ENCODE measurements around the gene VPS33B. TPM values are rescaled to one million over a fixed set of nuclear protein-coding genes. Genes with fewer than 3 reads are reported as not detected.

Gene VPS33B
- polyA plus RNA-seq, 1 experiment = 12.3 TPM

GRCh38 chr15:90957031-90957790 is 65.2 kb downstream of the VPS33B start:
- TF ChIP-seq CTCF (IDR thresholded peaks at IDR 0.05; ENCODE audit: low read depth, low read length) = no peak
- no peak for DNase-seq (ENCODE audit: low read depth, low spot score)
- no peak overlapping the region for H3K27ac ChIP-seq (ENCODE audit: low read depth, low read length)
- peak overlapping the region; percentile 66 for H3K4me3 ChIP-seq (ENCODE audit: low read depth, low read length)
- ChIA-PET CTCF (interaction anchor here (0.6 to 8.7 kb wide), 45 partner anchors 8 to 1034 kb away, joined by 3 to 157 read pairs (median 6); partner anchors contain the start of genes HDDC3, PRC1, UNC45A and VPS33B), POLR2A (no interaction called here)
- peaks cover 3% of the 10 kb centered on the region; the same call in 1 of the 2 replicates for H3K9me3 ChIP-seq (ENCODE audit: control insufficient read depth, insufficient read depth, low read length)
- no peaks in the 10 kb centered on the region for H3K27me3 ChIP-seq (ENCODE audit: control insufficient read depth, insufficient read depth, low read length)

- Histone ChIP-seq H3K4me3 (ENCODE audit: low read depth, low read length) (peak overlapping the region; percentile 66), H3K9me3 (ENCODE audit: control insufficient read depth, insufficient read depth, low read length) (peaks cover 3% of the 10 kb centered on the region; the same call in 1 of the 2 replicates), H3K27me3 (ENCODE audit: control insufficient read depth, insufficient read depth, low read length) (no peaks in the 10 kb centered on the region), H3K27ac (ENCODE audit: low read depth, low read length) (no peak overlapping the region)
- POLR2A ChIA-PET = interaction anchor here (1.3 kb wide), 1 partner anchor 315 kb away, joined by 6 read pairs; no protein-coding TSS in a partner anchor
- peak; percentile 79 for TF ChIP-seq CTCF (IDR thresholded peaks at IDR 0.05; ENCODE audit: low read depth, low read length)
- CTCF ChIA-PET = interaction anchor here (0.6 to 8.7 kb wide), 54 partner anchors 8 to 1970 kb away, joined by 3 to 157 read pairs (median 6); partner anchors contain the start of genes HDDC3, PRC1, UNC45A and VPS33B
- peak; percentile 13 for DNase-seq (ENCODE audit: low read depth, low spot score)
Observed at GRCh38 chr15:90956274-90957030, 65.9 kb downstream of the VPS33B start.

- TF ChIP-seq CTCF (IDR thresholded peaks at IDR 0.05; ENCODE audit: low read depth, low read length) = no peak
- no peak for DNase-seq (ENCODE audit: low read depth, low spot score)
- Histone ChIP-seq H3K27ac (ENCODE audit: low read depth, low read length) (no peak overlapping the region), H3K4me3 (ENCODE audit: low read depth, low read length) (peak overlapping the region; percentile 84; the same call in 1 of the 2 replicates), H3K27me3 (ENCODE audit: control insufficient read depth, insufficient read depth, low read length) (no peaks in the 10 kb centered on the region), H3K9me3 (ENCODE audit: control insufficient read depth, insufficient read depth, low read length) (peaks cover 3% of the 10 kb centered on the region; the same call in 1 of the 2 replicates)
- ChIA-PET POLR2A (interaction anchor here (1.3 kb wide), 1 partner anchor 316 kb away, joined by 6 read pairs; no protein-coding TSS in a partner anchor), CTCF (interaction anchor here (0.6 to 8.7 kb wide), 34 partner anchors 9 to 1969 kb away, joined by 3 to 157 read pairs (median 10); partner anchors contain the start of genes HDDC3, PRC1 and UNC45A)
Observed at GRCh38 chr15:90955624-90956273, 66.6 kb downstream of the VPS33B start.

DNA sequence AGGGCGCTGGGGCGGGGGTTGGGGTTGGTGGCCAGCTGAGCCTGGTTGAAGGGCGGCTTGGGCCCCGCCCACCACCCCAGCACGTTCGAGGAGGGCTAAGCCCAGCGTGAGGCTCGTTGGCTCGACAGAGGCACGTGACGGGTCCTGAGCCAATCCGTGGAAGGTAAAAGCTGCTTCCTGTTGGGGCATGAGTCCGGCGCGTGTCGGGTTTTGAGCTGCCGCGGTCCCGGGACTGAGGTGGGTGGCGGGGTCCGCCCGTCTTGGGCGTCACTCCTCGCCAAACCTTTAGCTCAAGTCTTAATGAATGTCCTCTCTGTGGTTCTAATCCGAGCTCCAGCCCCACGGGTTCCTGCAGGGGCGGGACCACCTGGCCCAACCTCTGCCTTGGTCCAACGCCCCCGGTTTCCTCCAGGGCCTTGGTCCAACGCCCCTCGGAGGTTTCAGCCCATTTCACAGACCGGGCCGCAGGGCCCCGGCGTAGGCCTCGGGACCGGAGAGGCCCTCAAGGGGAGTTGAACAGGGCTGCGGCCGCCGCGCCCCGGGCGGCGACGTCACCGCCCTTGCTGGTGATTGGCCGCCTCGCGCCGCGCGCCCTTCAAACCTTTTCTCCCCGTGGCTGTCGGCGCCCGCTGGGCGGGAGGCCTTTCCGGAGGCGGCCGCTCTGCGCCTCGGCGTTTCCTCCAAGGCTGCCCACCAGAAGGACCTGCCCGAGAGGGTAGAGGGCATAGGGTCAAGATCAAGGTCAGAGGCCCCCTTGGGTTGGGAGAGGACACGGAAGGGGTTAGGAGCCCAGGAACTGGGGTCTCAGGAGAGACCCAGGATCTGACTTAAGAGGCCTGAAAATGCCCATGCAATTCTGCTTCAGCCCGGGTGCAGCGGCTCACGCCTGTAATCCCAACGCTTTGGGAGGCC is 67.4 kb downstream of the VPS33B start, which contains the start of gene RCCD1:
Gene RCCD1 (plus strand): TSS at position 173 of the 912 bp plus-strand sequence. CDS start 1,851 bp downstream, outside the sequence.
- no peaks in the 10 kb centered on the region for H3K27me3 ChIP-seq (ENCODE audit: control insufficient read depth, insufficient read depth, low read length)
- H3K4me3 ChIP-seq (ENCODE audit: low read depth, low read length) = peak within 1 kb of the TSS; percentile 84
- peak; percentile 84 for DNase-seq (ENCODE audit: low read depth, low spot score)
- peak within 1 kb of the TSS; percentile 86 for H3K27ac ChIP-seq (ENCODE audit: low read depth, low read length)
- H3K9me3 ChIP-seq (ENCODE audit: control insufficient read depth, insufficient read depth, low read length) = peaks cover 3% of the 10 kb centered on the region; the same call in 1 of the 2 replicates
- POLR2A ChIA-PET = interaction anchor here (0.7 to 2.4 kb wide), 5 partner anchors 11 to 317 kb away, joined by 3 to 26 read pairs (median 6); partner anchors contain the start of gene UNC45A
- CTCF ChIA-PET = interaction anchor here (0.6 to 8.7 kb wide), 10 partner anchors 10 to 672 kb away, joined by 3 to 157 read pairs (median 28); partner anchors contain the start of genes HDDC3 and UNC45A
- no peak for TF ChIP-seq CTCF (IDR thresholded peaks at IDR 0.05; ENCODE audit: low read depth, low read length)
